22Rv1 (cell line): ENCODE results near the gene ABCB8.

Experiments used
- H3K27ac ChIP-seq: fragments of 450-650 bp; 2 replicates; pipeline ENCODE4 v1.5.1; 2017
- CTCF ChIP-seq: fragments of 450-650 bp; IDR thresholded peaks from 2 replicates; pipeline ENCODE4 v1.5.1; 2017; ENCODE audit warnings: mild to moderate bottlenecking
- ZFX ChIP-seq: fragments of 450-650 bp; IDR thresholded peaks from 2 replicates; pipeline ENCODE4 v1.6.1; 2017; ENCODE audit warnings: antibody characterized with exemption, borderline replicate concordance

The ABCB8 gene

GRCh38 chr7:151070574-151070960 is 42.3 kb downstream of the ABCB8 start:
- no peak for TF ChIP-seq ZFX
- no peak for TF ChIP-seq CTCF
- H3K27ac ChIP-seq, result no peak overlapping the region

GRCh38 chr7:151071032-151071866 is 43.0 kb downstream of the ABCB8 start:
- TF ChIP-seq CTCF (no peak), ZFX (no peak)

GRCh38 chr7:151073990-151074389 is 45.7 kb downstream of the ABCB8 start:
- peak overlapping the region; percentile 100; the same call in 1 of the 2 replicates for H3K27ac ChIP-seq
- no peak for TF ChIP-seq ZFX
- TF ChIP-seq CTCF, result no peak

More at GRCh38 chr7:151071032-151071866, 43.0 kb downstream of the ABCB8 start:
- H3K27ac ChIP-seq, result no peak overlapping the region; the same call in 1 of the 2 replicates

GRCh38 chr7:151074817-151075661 is 46.8 kb downstream of the ABCB8 start:
- no peak for TF ChIP-seq ZFX
- TF ChIP-seq CTCF, result no peak
- H3K27ac ChIP-seq, result peak overlapping the region; percentile 100

GRCh38 chr7:151075662-151075971 is 47.4 kb downstream of the ABCB8 start:
- peak overlapping the region; percentile 100 for H3K27ac ChIP-seq
- TF ChIP-seq CTCF (no peak), ZFX (no peak)

GRCh38 chr7:151075978-151076426 is 47.8 kb downstream of the ABCB8 start:
- TF ChIP-seq CTCF, result no peak
- TF ChIP-seq ZFX, result no peak
- H3K27ac ChIP-seq, result peak overlapping the region; percentile 100
